NCI-H1417 (cell line): ENCODE measurements around the gene ETV6.

Source experiments
- DNase-seq, 3 experiments: peaks; one replicate each; lab custom pipeline; 2025; lab: John Stamatoyannopoulos, UW

ETV6 gene

GRCh38 chr12:11859705-11860425, 210.4 kb downstream of the ETV6 start:
- DNase-seq = no peak

- DNase-seq = no peak
Observed at GRCh38 chr12:11861155-11861863, 211.8 kb downstream of the ETV6 start.

DNA sequence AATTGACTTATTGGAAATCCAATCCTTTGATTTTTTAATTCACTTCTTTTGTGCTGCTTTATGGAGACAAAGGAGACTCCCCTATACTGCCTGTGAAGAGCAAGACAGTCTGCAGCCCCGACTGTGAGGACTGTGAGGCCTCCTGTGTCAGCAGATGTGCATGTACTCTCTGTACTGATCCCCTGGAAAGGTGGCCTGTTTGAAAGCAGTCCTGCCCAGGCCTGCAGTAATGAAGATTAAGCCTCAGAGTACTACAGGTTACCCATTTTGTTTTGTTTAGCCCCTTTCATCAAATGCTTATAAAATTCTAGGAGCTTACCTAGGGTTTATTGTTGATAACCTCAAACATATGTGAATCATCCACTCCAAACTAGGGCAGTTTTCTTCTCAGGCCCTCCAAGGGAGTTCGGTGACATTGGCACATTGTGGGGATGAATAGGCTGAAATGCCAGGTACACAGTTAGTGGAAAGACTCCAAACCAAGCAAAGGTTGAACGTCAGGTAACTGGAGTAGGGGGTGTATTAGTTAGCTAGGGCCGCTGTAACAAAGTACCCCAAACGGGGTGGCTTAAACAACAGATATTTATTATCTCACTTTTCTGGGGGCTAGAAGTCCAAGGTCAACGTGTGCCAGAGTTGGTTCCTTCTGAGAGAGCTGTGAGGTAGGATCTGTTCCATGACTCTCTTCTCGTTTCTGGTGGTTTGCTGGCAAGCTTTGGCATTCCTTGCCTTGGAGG, 212.6 kb downstream of the ETV6 start:
- DNase-seq = no peak

DNA sequence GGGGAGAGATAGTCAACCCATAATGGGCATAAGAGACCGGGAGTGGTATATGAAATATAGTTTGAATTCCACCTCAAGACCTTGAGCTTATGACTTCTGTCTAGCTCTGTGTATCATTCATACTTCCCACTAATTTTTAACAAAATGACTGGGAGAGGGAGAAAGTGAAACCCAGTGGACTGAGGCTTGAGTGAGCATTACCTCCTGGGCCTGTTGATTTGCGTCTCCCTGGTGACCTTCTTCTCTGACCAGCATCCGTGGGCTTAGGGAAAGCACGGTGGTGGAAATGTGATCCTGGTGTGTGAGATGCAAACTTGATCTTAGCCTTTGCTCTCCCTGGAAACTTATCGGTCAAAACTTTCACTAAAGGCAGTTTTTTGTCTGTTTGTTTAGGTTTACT, 213.3 kb downstream of the ETV6 start:
- DNase-seq = no peak

GRCh38 chr12:11863478-11863906, 214.0 kb downstream of the ETV6 start:
- DNase-seq = no peak

DNA sequence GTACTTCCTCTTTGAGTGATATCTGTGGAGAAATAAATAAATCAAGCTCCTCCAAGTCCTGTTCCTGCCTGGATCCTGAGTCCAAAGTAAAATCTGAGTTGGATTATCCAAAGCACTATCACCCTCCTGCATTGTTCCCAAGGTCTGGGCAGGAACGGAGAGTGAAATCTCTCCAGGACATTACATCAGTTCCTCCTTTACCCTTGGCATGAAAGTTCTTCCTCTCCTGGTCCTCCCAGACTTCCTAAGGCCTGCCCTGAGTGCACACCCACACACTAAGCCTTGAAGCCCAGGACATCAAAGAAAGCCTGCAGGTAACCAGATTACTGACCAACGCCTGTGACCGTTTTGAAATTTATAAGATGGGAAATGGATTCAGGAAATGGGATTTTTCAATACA, 214.5 kb downstream of the ETV6 start:
- no peak for DNase-seq

GRCh38 chr12:11865824-11866223, 216.3 kb downstream of the ETV6 start:
- no peak for DNase-seq

DNA sequence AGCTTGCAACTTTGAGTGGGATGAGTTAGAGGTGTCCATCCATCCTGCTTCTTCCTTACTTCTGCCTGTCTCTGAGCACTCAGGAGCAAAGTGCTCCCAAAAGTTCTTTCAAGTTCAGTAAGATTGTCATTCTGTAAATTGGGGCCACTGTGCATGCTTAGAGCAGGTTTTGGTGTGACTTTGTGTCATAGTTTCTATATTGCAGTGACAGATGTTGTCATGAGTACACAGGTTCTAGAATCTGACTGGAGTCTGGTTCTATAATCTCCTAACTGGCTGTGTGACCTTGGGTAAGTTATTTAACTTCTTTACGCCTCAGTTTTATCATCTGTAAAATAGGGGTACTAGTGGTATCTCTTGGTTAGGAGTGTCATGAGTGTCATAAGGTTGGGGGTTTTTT, 218.6 kb downstream of the ETV6 start:
- DNase-seq = no peak

DNA sequence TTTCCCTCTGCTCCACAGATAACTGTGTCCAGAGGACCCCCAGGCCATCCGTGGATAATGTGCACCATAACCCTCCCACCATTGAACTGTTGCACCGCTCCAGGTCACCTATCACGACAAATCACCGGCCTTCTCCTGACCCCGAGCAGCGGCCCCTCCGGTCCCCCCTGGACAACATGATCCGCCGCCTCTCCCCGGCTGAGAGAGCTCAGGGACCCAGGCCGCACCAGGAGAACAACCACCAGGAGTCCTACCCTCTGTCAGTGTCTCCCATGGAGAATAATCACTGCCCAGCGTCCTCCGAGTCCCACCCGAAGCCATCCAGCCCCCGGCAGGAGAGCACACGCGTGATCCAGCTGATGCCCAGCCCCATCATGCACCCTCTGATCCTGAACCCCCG, 219.9 kb downstream of the ETV6 start:
- no peak for DNase-seq

DNA sequence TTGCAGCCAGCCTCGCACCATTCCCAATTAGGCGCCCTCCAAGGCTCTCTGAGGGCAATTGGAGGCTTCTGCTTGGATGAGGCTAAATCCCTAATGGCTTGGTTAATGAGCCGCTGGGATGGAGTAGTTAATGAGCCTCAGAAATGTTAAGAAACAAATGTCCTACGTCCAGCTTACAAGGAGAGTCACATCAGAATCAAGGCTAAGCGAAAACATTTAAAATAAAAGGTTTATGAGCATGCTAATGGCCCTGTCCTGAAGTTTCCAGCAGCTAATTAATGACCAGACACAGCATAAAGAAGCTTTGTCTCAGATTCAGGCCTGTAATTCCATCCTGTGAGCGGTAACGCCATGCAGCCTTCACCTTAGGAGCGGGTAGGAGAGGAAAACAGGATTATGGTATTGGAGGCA, 220.6 kb downstream of the ETV6 start:
- DNase-seq = peak in 1 of 3 experiments; percentile 26

GRCh38 chr12:11872055-11872454, 222.6 kb downstream of the ETV6 start:
- no peak for DNase-seq

DNA sequence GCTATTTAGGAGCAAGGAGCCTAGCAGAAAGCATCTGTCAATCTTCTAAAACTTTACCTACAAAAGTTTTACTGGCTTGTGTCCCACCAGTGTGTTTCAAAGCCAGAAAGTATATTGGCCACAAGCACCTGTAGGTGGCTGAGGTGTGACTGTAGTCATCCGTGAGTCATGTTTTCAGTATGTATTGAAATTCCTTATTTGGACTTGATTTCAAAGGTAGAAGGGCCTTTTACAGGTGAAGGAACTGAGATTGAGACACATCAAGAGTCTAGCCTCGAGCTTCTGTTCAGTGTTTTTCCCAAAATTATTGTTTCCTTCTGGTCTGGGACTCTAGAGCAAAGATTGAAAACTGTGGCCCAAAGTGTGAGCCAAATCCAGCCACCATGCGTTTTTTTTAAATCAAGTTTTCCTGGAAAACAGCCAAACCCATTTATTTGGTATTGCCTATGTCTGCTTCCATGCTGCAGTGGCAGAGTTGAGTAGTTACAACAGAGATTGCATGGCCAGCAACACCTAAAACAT, 226.0 kb downstream of the ETV6 start:
- DNase-seq = peak in 1 of 3 experiments; percentile 12

GRCh38 chr12:11876307-11876706, 226.8 kb downstream of the ETV6 start:
- DNase-seq = no peak

DNA sequence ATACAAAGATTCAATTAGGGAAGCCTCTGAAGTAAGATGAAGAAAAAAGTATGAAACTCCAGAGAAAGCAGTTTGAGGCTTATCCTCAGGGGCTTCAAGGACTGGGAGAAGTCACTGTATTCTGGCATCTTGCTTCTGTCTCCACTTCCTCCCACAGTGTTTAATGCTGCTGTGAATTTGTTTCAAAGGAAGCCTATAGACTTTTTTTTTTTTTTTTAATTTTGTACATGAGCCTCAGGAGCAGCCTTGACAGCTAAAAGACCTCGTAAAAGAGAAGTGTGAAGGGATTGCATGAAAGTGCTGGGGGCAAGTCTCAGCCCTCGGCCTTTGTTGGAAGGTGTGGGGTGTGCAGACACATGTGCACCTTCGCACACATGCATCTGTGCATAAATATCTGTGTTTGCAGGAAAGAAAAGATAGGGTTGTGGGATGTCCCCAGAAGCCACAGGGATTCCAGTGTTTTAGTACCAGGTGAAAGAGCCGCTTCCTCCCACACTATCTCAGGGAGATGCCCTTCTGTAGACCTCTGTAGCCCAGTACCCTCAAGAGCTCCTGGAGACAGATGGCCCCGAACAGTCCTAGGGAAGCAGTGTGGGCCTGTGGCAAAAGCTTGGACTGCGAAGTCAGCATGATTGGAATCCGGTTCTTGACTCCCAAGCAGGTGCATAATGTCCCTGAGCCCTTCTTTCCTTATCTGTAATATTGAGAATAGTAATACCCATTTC, 227.8 kb downstream of the ETV6 start:
- no peak for DNase-seq

GRCh38 chr12:11877869-11878780, 228.7 kb downstream of the ETV6 start:
- DNase-seq = peak in 2 of 3 experiments; percentile 80 to 94

- no peak for DNase-seq
Observed at GRCh38 chr12:11879306-11879705, 229.8 kb downstream of the ETV6 start.

DNA sequence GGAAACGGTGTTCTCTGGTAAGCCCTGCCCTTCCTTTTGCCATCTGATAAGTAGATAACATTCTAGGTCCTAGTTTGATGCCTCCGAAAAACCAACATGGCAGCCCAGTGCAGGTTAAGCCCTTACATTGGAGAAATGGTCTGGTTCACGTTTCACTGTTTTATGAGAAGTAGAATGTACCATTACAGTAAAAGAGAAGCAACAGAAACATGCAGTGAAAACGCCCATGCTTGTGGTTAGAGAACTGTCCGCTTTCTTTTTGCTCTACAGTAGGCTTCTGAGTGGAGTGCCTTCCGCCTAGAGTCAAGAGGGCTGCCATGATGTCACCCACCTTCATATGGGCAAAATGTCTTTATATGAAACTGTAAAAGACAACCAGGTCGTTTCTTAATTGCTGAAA, 230.9 kb downstream of the ETV6 start:
- DNase-seq = no peak

GRCh38 chr12:11881835-11882234, 232.4 kb downstream of the ETV6 start:
- no peak for DNase-seq

DNA sequence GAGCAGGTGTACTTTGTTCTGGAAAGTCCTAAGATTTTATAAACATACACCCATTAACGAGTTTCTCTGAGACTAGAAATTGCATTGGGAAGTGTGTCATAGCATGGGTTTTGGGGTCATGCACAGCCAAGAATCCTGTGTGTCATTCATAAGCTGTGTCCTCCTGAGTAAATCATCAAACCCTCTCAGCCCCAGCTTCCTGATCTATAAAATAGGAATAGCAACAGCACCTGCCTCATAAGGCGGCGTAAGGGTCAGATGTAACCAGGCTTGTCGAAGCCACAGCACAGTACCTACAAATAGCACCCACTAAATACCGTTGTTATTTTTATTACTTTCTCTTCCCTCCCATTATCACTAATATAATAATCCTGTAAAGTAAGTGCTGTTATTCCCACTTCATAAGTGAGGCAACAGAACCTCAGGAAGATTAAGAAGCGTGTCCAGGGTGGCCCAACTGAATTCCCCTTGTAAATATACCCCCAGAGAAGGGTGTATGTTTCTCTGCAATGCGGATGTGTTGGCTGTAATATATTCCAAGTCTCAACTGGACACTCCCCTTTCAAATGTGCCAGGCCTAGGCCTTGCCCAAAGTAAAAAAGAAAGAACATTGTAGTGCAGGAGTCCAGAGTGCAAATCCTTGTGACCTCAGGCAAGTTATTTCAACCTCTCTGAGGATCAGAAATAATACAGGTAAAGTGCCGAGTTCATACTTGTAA, 233.0 kb downstream of the ETV6 start:
- no peak for DNase-seq

DNA sequence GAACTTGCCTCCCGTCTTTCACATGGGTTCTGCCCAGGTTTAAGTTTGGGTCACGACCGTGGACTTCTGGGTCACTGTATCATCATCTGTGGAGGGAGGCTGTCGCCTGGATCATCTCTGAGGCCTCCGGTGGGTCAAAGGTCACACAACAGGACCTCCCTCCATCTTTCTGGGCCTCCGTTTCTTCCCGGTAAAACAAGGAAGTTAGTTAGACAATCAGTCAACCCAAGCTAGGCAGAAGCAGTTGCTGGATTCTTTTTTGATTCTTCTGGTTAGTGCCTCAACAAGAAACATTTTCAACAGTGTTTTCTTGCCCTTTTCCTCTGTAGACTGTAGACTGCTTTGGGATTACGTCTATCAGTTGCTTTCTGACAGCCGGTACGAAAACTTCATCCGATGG, 234.6 kb downstream of the ETV6 start:
- no peak for DNase-seq
